Measurements from ENCODE around the gene CLRN3. TPM values are rescaled to one million over a fixed set of nuclear protein-coding genes. Genes with fewer than 3 reads are reported as not detected.

The CLRN3 gene
- polyA plus RNA-seq, 2 donors: not detected

GRCh38 chr10:127904311-127905000, 11.7 kb upstream of the CLRN3 start:
- no peak overlapping the region for H3K27ac ChIP-seq (ENCODE audit: low read depth in 2 of 2, low read length in 1 of 2)
- H3K9me3 ChIP-seq (ENCODE audit: control insufficient read depth in 2 of 2, insufficient read depth in 1 of 2, low read depth in 1 of 2, low read length in 1 of 2): no peaks in the 10 kb centered on the region
- H3K4me1 ChIP-seq (ENCODE audit: control insufficient read depth in 2 of 2, insufficient read depth in 2 of 2, low read length in 1 of 2): peaks cover 3 to 4% of the 10 kb centered on the region in 2 donors
- H3K4me3 ChIP-seq (ENCODE audit: low read depth in 1 of 2, low read length in 2 of 2): no peak overlapping the region
- WGBS, 2 donors: 76 to 82% methylated on average over 5 of the region's 5 CpGs
- no peaks in the 10 kb centered on the region for H3K27me3 ChIP-seq (ENCODE audit: control insufficient read depth in 1 of 2, insufficient read depth in 2 of 2, low read length in 2 of 2)
- H3K36me3 ChIP-seq (ENCODE audit: control insufficient read depth in 2 of 2, insufficient read depth in 2 of 2, low read length in 1 of 2): no peaks in the 10 kb centered on the region

GRCh38 chr10:127903789-127904188, 11.0 kb upstream of the CLRN3 start:
- peaks cover 3 to 4% of the 10 kb centered on the region in 2 donors for H3K4me1 ChIP-seq (ENCODE audit: control insufficient read depth in 2 of 2, insufficient read depth in 2 of 2, low read length in 1 of 2)
- H3K27me3 ChIP-seq (ENCODE audit: control insufficient read depth in 1 of 2, insufficient read depth in 2 of 2, low read length in 2 of 2): no peaks in the 10 kb centered on the region
- H3K36me3 ChIP-seq (ENCODE audit: control insufficient read depth in 2 of 2, insufficient read depth in 2 of 2, low read length in 1 of 2): no peaks in the 10 kb centered on the region
- H3K4me3 ChIP-seq (ENCODE audit: low read depth in 1 of 2, low read length in 2 of 2): no peak overlapping the region
- no peaks in the 10 kb centered on the region for H3K9me3 ChIP-seq (ENCODE audit: control insufficient read depth in 2 of 2, insufficient read depth in 1 of 2, low read depth in 1 of 2, low read length in 1 of 2)
- no peak overlapping the region for H3K27ac ChIP-seq (ENCODE audit: low read depth in 2 of 2, low read length in 1 of 2)
- WGBS, 2 donors: 80 to 83% methylated on average over 5 of the region's 5 CpGs

- no peaks in the 10 kb centered on the region for H3K27me3 ChIP-seq (ENCODE audit: control insufficient read depth in 1 of 2, insufficient read depth in 2 of 2, low read length in 2 of 2)
These were observed 7.1 kb upstream of the CLRN3 start for GRCh38 chr10:127899766-127900387.

GRCh38 chr10:127897177-127897576, 4.4 kb upstream of the CLRN3 start:
- Histone ChIP-seq H3K9me3 (ENCODE audit: control insufficient read depth in 2 of 2, insufficient read depth in 1 of 2, low read depth in 1 of 2, low read length in 1 of 2) (no peaks in the 10 kb centered on the region), H3K4me1 (ENCODE audit: control insufficient read depth in 2 of 2, insufficient read depth in 2 of 2, low read length in 1 of 2) (no peaks in the 10 kb centered on the region), H3K27me3 (ENCODE audit: control insufficient read depth in 1 of 2, insufficient read depth in 2 of 2, low read length in 2 of 2) (no peaks in the 10 kb centered on the region), H3K4me3 (ENCODE audit: low read depth in 1 of 2, low read length in 2 of 2) (no peak overlapping the region), H3K27ac (ENCODE audit: low read depth in 2 of 2, low read length in 1 of 2) (no peak overlapping the region), H3K36me3 (ENCODE audit: control insufficient read depth in 2 of 2, insufficient read depth in 2 of 2, low read length in 1 of 2) (no peaks in the 10 kb centered on the region)
- WGBS, 2 donors: 81 to 89% methylated on average over 2 of the region's 2 CpGs

More at GRCh38 chr10:127899766-127900387, 7.1 kb upstream of the CLRN3 start:
- no peaks in the 10 kb centered on the region for H3K9me3 ChIP-seq (ENCODE audit: control insufficient read depth in 2 of 2, insufficient read depth in 1 of 2, low read depth in 1 of 2, low read length in 1 of 2)
- no peak overlapping the region for H3K4me3 ChIP-seq (ENCODE audit: low read depth in 1 of 2, low read length in 2 of 2)
- H3K36me3 ChIP-seq (ENCODE audit: control insufficient read depth in 2 of 2, insufficient read depth in 2 of 2, low read length in 1 of 2): no peaks in the 10 kb centered on the region
- WGBS, 2 donors: 55 to 60% methylated on average over 3 of the region's 3 CpGs
- no peak overlapping the region for H3K27ac ChIP-seq (ENCODE audit: low read depth in 2 of 2, low read length in 1 of 2)
- H3K4me1 ChIP-seq (ENCODE audit: control insufficient read depth in 2 of 2, insufficient read depth in 2 of 2, low read length in 1 of 2): no peaks in the 10 kb centered on the region

- Histone ChIP-seq H3K36me3 (ENCODE audit: control insufficient read depth in 2 of 2, insufficient read depth in 2 of 2, low read length in 1 of 2) (no peaks in the 10 kb centered on the region), H3K27ac (ENCODE audit: low read depth in 2 of 2, low read length in 1 of 2) (no peak overlapping the region), H3K4me3 (ENCODE audit: low read depth in 1 of 2, low read length in 2 of 2) (no peak overlapping the region), H3K27me3 (ENCODE audit: control insufficient read depth in 1 of 2, insufficient read depth in 2 of 2, low read length in 2 of 2) (no peaks in the 10 kb centered on the region), H3K9me3 (ENCODE audit: control insufficient read depth in 2 of 2, insufficient read depth in 1 of 2, low read depth in 1 of 2, low read length in 1 of 2) (no peaks in the 10 kb centered on the region), H3K4me1 (ENCODE audit: control insufficient read depth in 2 of 2, insufficient read depth in 2 of 2, low read length in 1 of 2) (no peaks in the 10 kb centered on the region)
These were observed 3.8 kb upstream of the CLRN3 start for GRCh38 chr10:127896590-127896989.

- H3K27ac ChIP-seq (ENCODE audit: low read depth in 2 of 2, low read length in 1 of 2): no peak overlapping the region
- WGBS, 2 donors: 78 to 89% methylated on average over 1 of the region's 1 CpG
- H3K36me3 ChIP-seq (ENCODE audit: control insufficient read depth in 2 of 2, insufficient read depth in 2 of 2, low read length in 1 of 2): no peaks in the 10 kb centered on the region
- no peak overlapping the region for H3K4me3 ChIP-seq (ENCODE audit: low read depth in 1 of 2, low read length in 2 of 2)
- no peaks in the 10 kb centered on the region for H3K27me3 ChIP-seq (ENCODE audit: control insufficient read depth in 1 of 2, insufficient read depth in 2 of 2, low read length in 2 of 2)
- H3K4me1 ChIP-seq (ENCODE audit: control insufficient read depth in 2 of 2, insufficient read depth in 2 of 2, low read length in 1 of 2): no peaks in the 10 kb centered on the region
- no peaks in the 10 kb centered on the region for H3K9me3 ChIP-seq (ENCODE audit: control insufficient read depth in 2 of 2, insufficient read depth in 1 of 2, low read depth in 1 of 2, low read length in 1 of 2)
These were observed 1.4 kb upstream of the CLRN3 start for GRCh38 chr10:127894146-127894545.

GRCh38 chr10:127890832-127891334, 1.9 kb downstream of the CLRN3 start:
- Histone ChIP-seq H3K36me3 (ENCODE audit: control insufficient read depth in 2 of 2, insufficient read depth in 2 of 2, low read length in 1 of 2) (no peaks in the 10 kb centered on the region), H3K27me3 (ENCODE audit: control insufficient read depth in 1 of 2, insufficient read depth in 2 of 2, low read length in 2 of 2) (no peaks in the 10 kb centered on the region), H3K27ac (ENCODE audit: low read depth in 2 of 2, low read length in 1 of 2) (no peak overlapping the region), H3K4me1 (ENCODE audit: control insufficient read depth in 2 of 2, insufficient read depth in 2 of 2, low read length in 1 of 2) (no peaks in the 10 kb centered on the region), H3K9me3 (ENCODE audit: control insufficient read depth in 2 of 2, insufficient read depth in 1 of 2, low read depth in 1 of 2, low read length in 1 of 2) (no peaks in the 10 kb centered on the region), H3K4me3 (ENCODE audit: low read depth in 1 of 2, low read length in 2 of 2) (no peak overlapping the region)
- 80 to 81% methylated on average over 3 of the region's 3 CpGs for WGBS, 2 donors

GRCh38 chr10:127890216-127890615, 2.5 kb downstream of the CLRN3 start:
- Histone ChIP-seq H3K4me3 (ENCODE audit: low read depth in 1 of 2, low read length in 2 of 2) (no peak overlapping the region), H3K27ac (ENCODE audit: low read depth in 2 of 2, low read length in 1 of 2) (no peak overlapping the region), H3K9me3 (ENCODE audit: control insufficient read depth in 2 of 2, insufficient read depth in 1 of 2, low read depth in 1 of 2, low read length in 1 of 2) (no peaks in the 10 kb centered on the region), H3K36me3 (ENCODE audit: control insufficient read depth in 2 of 2, insufficient read depth in 2 of 2, low read length in 1 of 2) (no peaks in the 10 kb centered on the region), H3K4me1 (ENCODE audit: control insufficient read depth in 2 of 2, insufficient read depth in 2 of 2, low read length in 1 of 2) (no peaks in the 10 kb centered on the region), H3K27me3 (ENCODE audit: control insufficient read depth in 1 of 2, insufficient read depth in 2 of 2, low read length in 2 of 2) (no peaks in the 10 kb centered on the region)
- WGBS, 2 donors: 59 to 60% methylated on average over 3 of the region's 3 CpGs

GRCh38 chr10:127889605-127890195, 3.0 kb downstream of the CLRN3 start:
- H3K4me1 ChIP-seq (ENCODE audit: control insufficient read depth in 2 of 2, insufficient read depth in 2 of 2, low read length in 1 of 2): no peaks in the 10 kb centered on the region
- 40 to 51% methylated on average over 4 of the region's 4 CpGs for WGBS, 2 donors
- no peak overlapping the region for H3K27ac ChIP-seq (ENCODE audit: low read depth in 2 of 2, low read length in 1 of 2)
- no peaks in the 10 kb centered on the region for H3K27me3 ChIP-seq (ENCODE audit: control insufficient read depth in 1 of 2, insufficient read depth in 2 of 2, low read length in 2 of 2)
- H3K4me3 ChIP-seq (ENCODE audit: low read depth in 1 of 2, low read length in 2 of 2): no peak overlapping the region
- H3K9me3 ChIP-seq (ENCODE audit: control insufficient read depth in 2 of 2, insufficient read depth in 1 of 2, low read depth in 1 of 2, low read length in 1 of 2): no peaks in the 10 kb centered on the region
- H3K36me3 ChIP-seq (ENCODE audit: control insufficient read depth in 2 of 2, insufficient read depth in 2 of 2, low read length in 1 of 2): no peaks in the 10 kb centered on the region
